WTC11 (cell line): ENCODE data around the gene PDIK1L.

Source experiments
- CBFB ChIP-seq: sonication (generic); formaldehyde crosslinking; IDR thresholded peaks from 2 replicates; pipeline ENCODE4 v1.8.1; 2022; ENCODE audit warnings: mild to moderate bottlenecking, low read depth, missing genetic modification reagents
- CTCF ChIP-seq: fragments of 200-600 bp; IDR thresholded peaks from 2 replicates; pipeline ENCODE4 v1.8.0; 2022; ENCODE audit warnings: antibody characterized with exemption
- PRRX2 ChIP-seq: fragments of 250-450 bp; sonication (Bioruptor Pico); IDR thresholded peaks from 2 replicates; pipeline ENCODE4 v1.8.0; 2021; ENCODE audit warnings: mild to moderate bottlenecking
- TP53 ChIP-seq: sonication (generic); formaldehyde crosslinking; IDR thresholded peaks from 2 replicates; pipeline ENCODE4 v1.8.1; 2023; ENCODE audit warnings: mild to moderate bottlenecking, missing genetic modification reagents

GRCh38 chr1:26096471-26096870 is 15.2 kb upstream of the PDIK1L start:
- TF ChIP-seq PRRX2 (CRISPR knock-in tag) (no peak), TP53 (CRISPR knock-in tag) (no peak), CTCF (no peak), CBFB (CRISPR knock-in tag) (no peak)
